IMR-90 (cell line): ENCODE data around the gene IFT43. TPM values are rescaled to one million over a fixed set of nuclear protein-coding genes. Genes with fewer than 3 reads are reported as not detected.

Source experiments
- ATAC-seq: fragments of 200-7000 bp; cut with Tn5 transposase; 2 replicates; pipeline ENCODE4 v1.9.1; 2020; ENCODE audit warnings: low read depth, mild to moderate bottlenecking, moderate library complexity
- BruUV-seq: library from RNA; stranded (reverse); fragments of 400-500 nt; replicated peaks from 2 replicates; lab custom pipeline; 2021; lab: Mats Ljungman, UMichigan
- CTCF ChIA-PET: fragments of 300-600 bp; formaldehyde crosslinking; extraction: SDS; loops from one replicate; lab custom pipeline; 2021; ENCODE audit warnings: antibody characterized with exemption; lab: Yijun Ruan, JAX
- POLR2A ChIA-PET: fragments of 300-600 bp; sonication (Branson Sonifier 250); formaldehyde crosslinking; loops from one replicate; lab custom pipeline; 2022; ENCODE audit warnings: antibody characterized with exemption; ENCODE audit not compliant: unreplicated experiment; lab: Charles Lee
- DNase-seq: peaks from one replicate; pipeline ENCODE4 v3.0.0; 2013
- H2AFZ ChIP-seq: replicated peaks from 2 replicates; pipeline ENCODE3; 2013; ENCODE audit warnings: low read length, mild to moderate bottlenecking; ENCODE audit not compliant: poor library complexity
- H2AK5ac ChIP-seq: 2 replicates; pipeline ENCODE4 v1.6.1; 2013; ENCODE audit warnings: low read depth, low read length, inconsistent platforms
- H2AK9ac ChIP-seq: replicated peaks from 2 replicates; pipeline ENCODE3; 2013; ENCODE audit warnings: mild to moderate bottlenecking, low read depth, low read length, moderate library complexity; ENCODE audit not compliant: poor library complexity
- H2BK120ac ChIP-seq: 2 replicates; pipeline ENCODE4 v1.6.1; 2013; ENCODE audit warnings: low read depth, low read length, inconsistent platforms
- H2BK15ac ChIP-seq: 3 replicates; pipeline ENCODE4 v1.6.1; 2013; ENCODE audit warnings: low read depth, low read length, inconsistent platforms
- H2BK20ac ChIP-seq: 2 replicates; pipeline ENCODE4 v1.6.1; 2013; ENCODE audit warnings: low read depth, mild to moderate bottlenecking, inconsistent platforms, low read length, moderate library complexity
- H2BK5ac ChIP-seq: 2 replicates; pipeline ENCODE4 v1.6.1; 2013; ENCODE audit warnings: mild to moderate bottlenecking, low read depth, low read length, inconsistent platforms; ENCODE audit not compliant: poor library complexity, severe bottlenecking
- H3K14ac ChIP-seq: replicated peaks from 2 replicates; pipeline ENCODE4 v1.6.1; 2013; ENCODE audit warnings: low read depth, low read length, inconsistent platforms
- H3K18ac ChIP-seq: 2 replicates; pipeline ENCODE4 v1.6.1; 2013; ENCODE audit warnings: low read depth, low read length, control low read depth
- H3K23ac ChIP-seq: 2 replicates; pipeline ENCODE4 v1.6.1; 2013; ENCODE audit warnings: low read depth, low read length, inconsistent platforms
- H3K27ac ChIP-seq: 2 replicates; pipeline ENCODE4 v1.5.1; 2013; ENCODE audit warnings: mild to moderate bottlenecking, control low read depth, low read length; ENCODE audit not compliant: insufficient read depth
- H3K27me3 ChIP-seq: 2 replicates; pipeline ENCODE4 v1.6.1; 2013; ENCODE audit warnings: low read length; ENCODE audit not compliant: control insufficient read depth, insufficient read depth
- H3K36me3 ChIP-seq: 2 replicates; pipeline ENCODE4 v1.6.1; 2013; ENCODE audit warnings: low read length, mixed read lengths; ENCODE audit not compliant: control insufficient read depth, insufficient read depth
- H3K4ac ChIP-seq: 2 replicates; pipeline ENCODE4 v1.6.1; 2013; ENCODE audit warnings: low read depth, low read length, inconsistent platforms
- H3K4me1 ChIP-seq: 2 replicates; pipeline ENCODE4 v1.6.1; 2013; ENCODE audit warnings: low read length, mixed read lengths; ENCODE audit not compliant: control insufficient read depth, insufficient read depth
- H3K4me2 ChIP-seq: 2 replicates; pipeline ENCODE4 v1.6.1; 2013; ENCODE audit warnings: low read depth, mild to moderate bottlenecking, control low read depth, low read length, moderate library complexity
- H3K4me3 ChIP-seq: 2 replicates; pipeline ENCODE4 v1.5.1; 2013; ENCODE audit warnings: low read depth, mild to moderate bottlenecking, control low read depth, low read length, moderate library complexity; ENCODE audit not compliant: insufficient read depth
- H3K56ac ChIP-seq: 2 replicates; pipeline ENCODE4 v1.6.1; 2013; ENCODE audit warnings: low read length, inconsistent platforms; ENCODE audit not compliant: insufficient read depth; ENCODE audit errors: extremely low read depth
- H3K79me1 ChIP-seq, 2 experiments: 2 replicates each; pipeline ENCODE4 v1.6.1; 2013; ENCODE audit warnings: low read length in 2 of 2, inconsistent platforms in 1 of 2, low read depth in 1 of 2
- H3K9ac ChIP-seq: 2 replicates; pipeline ENCODE4 v1.6.1; 2013; ENCODE audit warnings: low read depth, low read length, control low read depth
- H3K9me1 ChIP-seq: 2 replicates; pipeline ENCODE4 v1.6.1; 2013; ENCODE audit warnings: low read length, inconsistent platforms; ENCODE audit not compliant: insufficient read depth
- H3K9me3 ChIP-seq: 2 replicates; pipeline ENCODE4 v1.6.1; 2013; ENCODE audit warnings: low read length; ENCODE audit not compliant: control insufficient read depth, insufficient read depth
- H4K20me1 ChIP-seq: 2 replicates; pipeline ENCODE4 v1.6.1; 2013; ENCODE audit warnings: low read length, inconsistent platforms; ENCODE audit not compliant: insufficient read depth
- H4K5ac ChIP-seq: 2 replicates; pipeline ENCODE4 v1.6.1; 2013; ENCODE audit warnings: mild to moderate bottlenecking, low read depth, low read length, control low read depth
- H4K8ac ChIP-seq, 2 experiments: 2 replicates each; pipeline ENCODE4 v1.6.1; 2013; ENCODE audit warnings: low read depth in 2 of 2, low read length in 2 of 2, control low read depth in 1 of 2, inconsistent platforms in 1 of 2
- H4K91ac ChIP-seq: 2 replicates; pipeline ENCODE4 v1.6.1; 2013; ENCODE audit warnings: low read depth, low read length, inconsistent platforms; ENCODE audit not compliant: insufficient read depth
- BHLHE40 ChIP-seq: fragments of 150-350 bp; IDR thresholded peaks from 2 replicates; pipeline ENCODE4 v1.6.1; 2016; ENCODE audit warnings: mild to moderate bottlenecking, low read depth, low read length
- CHD1 ChIP-seq: IDR thresholded peaks from 2 replicates; pipeline ENCODE4 v1.6.1; 2012; ENCODE audit warnings: low read depth, low read length, improper control_type of control experiment
- NFE2L2 ChIP-seq: fragments of 150-350 bp; IDR thresholded peaks from 2 replicates; pipeline ENCODE4 v1.6.1; 2016; ENCODE audit warnings: low read depth, mild to moderate bottlenecking, low read length
- RAD21 ChIP-seq: IDR thresholded peaks from 2 replicates; pipeline ENCODE4 v1.6.1; 2012; ENCODE audit warnings: low read length, improper control_type of control experiment
- SMC3 ChIP-seq: fragments of 150-350 bp; IDR thresholded peaks from 2 replicates; pipeline ENCODE4 v1.6.1; 2016; ENCODE audit warnings: low read depth, mild to moderate bottlenecking, antibody characterized with exemption, low read length, moderate library complexity
- WGBS, 2 experiments: methylation state at CpG; one replicate each; pipeline versions ENCODE4 v1.1.5 to v1.1.7; 2013; ENCODE audit warnings: missing lambda C conversion rate in 2 of 2; ENCODE audit not compliant: insufficient read length in 1 of 2; ENCODE audit errors: extremely low coverage in 2 of 2; 5-methylcytosine and 5-hydroxymethylcytosine counted together
- dilution Hi-C: fragments of 300-500 bp; cut with HindIII; formaldehyde crosslinking; loops from one replicate; pipeline ENCODE4 v1.14.3; 2018; ENCODE audit warnings: low sequenced_read_pairs; ENCODE audit not compliant: unreplicated experiment
- in situ Hi-C: fragments of 300-500 bp; cut with MboI; formaldehyde crosslinking; loops from 3 replicates; pipeline ENCODE4 v1.14.3; 2019; ENCODE audit warnings: low sequenced_read_pairs, inconsistent platforms, mixed read lengths
- intact Hi-C: fragments of 100-400 bp; cut with micrococcal nuclease; formaldehyde crosslinking; loops from 2 replicates; pipeline ENCODE4 v1.10.0; 2022
- polyA plus RNA-seq, 3 experiments: library from polyadenylated mRNA; depleted of rRNA; stranded (reverse); fragments of >200 nt; gene quantifications; 2 replicates each; pipeline ENCODE4 v1.2.3, GENCODE V29; 2012; ENCODE audit warnings: low replicate concordance in 1 of 3
- total RNA-seq: library from RNA; depleted of rRNA; stranded (reverse); fragments of >200 nt; gene quantifications from 2 replicates; pipeline ENCODE4 v1.2.3, GENCODE V29; 2012
- TF ChIP-seq, protein P1 (sequence below): conservative IDR thresholded peaks from 2 replicates; pipeline ENCODE4 v1.5.1; 2012; ENCODE audit warnings: mild to moderate bottlenecking, low read depth, low read length, improper control_type of control experiment

IFT43 gene
- total and polyA plus RNA-seq, 2 of the 4 experiments (the other 2 are of a cell fraction): 41.4 to 43.2 TPM

- intact Hi-C loops: loop anchor here (1.0 to 2.0 kb wide), 4 partner anchors 301 to 595 kb away; no protein-coding TSS in a partner anchor
- Histone ChIP-seq H3K9ac (no peak overlapping the region), H3K23ac (no peak overlapping the region), H3K36me3 (no peaks in the 10 kb centered on the region), H4K8ac (no peak overlapping the region), H3K27me3 (no peaks in the 10 kb centered on the region), H2AK5ac (no peak overlapping the region), H2BK5ac (no peak overlapping the region), H3K27ac (no peak overlapping the region), H2AFZ (no peak overlapping the region), H3K4me2 (no peak overlapping the region), H2BK120ac (no peak overlapping the region), H3K9me1 (no peaks in the 10 kb centered on the region; the same call in 1 of the 2 replicates), H4K20me1 (no peaks in the 10 kb centered on the region), H3K4me3 (no peak overlapping the region), H3K9me3 (no peaks in the 10 kb centered on the region), H2BK20ac (no peak overlapping the region), H3K4ac (no peak overlapping the region), H2AK9ac (no peak overlapping the region), H3K56ac (no peak overlapping the region), H3K4me1 (no peaks in the 10 kb centered on the region), H3K14ac (no peak overlapping the region), H4K5ac (no peak overlapping the region), H4K91ac (no peak overlapping the region), H3K79me1 (no peaks in the 10 kb centered on the region; a peak in 2 of 4 replicates), H2BK15ac (no peak overlapping the region), H3K18ac (no peak overlapping the region)
- peak; percentile 65 for DNase-seq
- ChIA-PET POLR2A (no interaction called here), CTCF (interaction anchor here (0.6 to 1.8 kb wide), 15 partner anchors 11 to 593 kb away, joined by 3 to 12 read pairs (median 4); no protein-coding TSS in a partner anchor)
- in situ Hi-C loops: loop anchor here (5.0 to 10.0 kb wide), 3 partner anchors 296 to 594 kb away; no protein-coding TSS in a partner anchor
- TF ChIP-seq NFE2L2 (no peak), RAD21 (peak; percentile 93), SMC3 (peak; percentile 84), BHLHE40 (no peak), CHD1 (no peak)
- TF ChIP-seq, protein P1, sequence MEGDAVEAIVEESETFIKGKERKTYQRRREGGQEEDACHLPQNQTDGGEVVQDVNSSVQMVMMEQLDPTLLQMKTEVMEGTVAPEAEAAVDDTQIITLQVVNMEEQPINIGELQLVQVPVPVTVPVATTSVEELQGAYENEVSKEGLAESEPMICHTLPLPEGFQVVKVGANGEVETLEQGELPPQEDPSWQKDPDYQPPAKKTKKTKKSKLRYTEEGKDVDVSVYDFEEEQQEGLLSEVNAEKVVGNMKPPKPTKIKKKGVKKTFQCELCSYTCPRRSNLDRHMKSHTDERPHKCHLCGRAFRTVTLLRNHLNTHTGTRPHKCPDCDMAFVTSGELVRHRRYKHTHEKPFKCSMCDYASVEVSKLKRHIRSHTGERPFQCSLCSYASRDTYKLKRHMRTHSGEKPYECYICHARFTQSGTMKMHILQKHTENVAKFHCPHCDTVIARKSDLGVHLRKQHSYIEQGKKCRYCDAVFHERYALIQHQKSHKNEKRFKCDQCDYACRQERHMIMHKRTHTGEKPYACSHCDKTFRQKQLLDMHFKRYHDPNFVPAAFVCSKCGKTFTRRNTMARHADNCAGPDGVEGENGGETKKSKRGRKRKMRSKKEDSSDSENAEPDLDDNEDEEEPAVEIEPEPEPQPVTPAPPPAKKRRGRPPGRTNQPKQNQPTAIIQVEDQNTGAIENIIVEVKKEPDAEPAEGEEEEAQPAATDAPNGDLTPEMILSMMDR: peak; percentile 86
- peak; percentile 94 for ATAC-seq
- no TSS peak for BruUV-seq
- WGBS, 2 experiments: 100% methylated on average over 1 of the region's 3 CpGs; no CpG with 5 or more reads in 1 of the 2 experiments
- dilution Hi-C loops: no loop called here
Observed at GRCh38 chr14:76050797-76051392, 65.3 kb downstream of the IFT43 start.
